RPMI7951 (cell line): ENCODE data around the gene COLGALT1. TPM values are rescaled to one million over a fixed set of nuclear protein-coding genes. Genes with fewer than 3 reads are reported as not detected.
"Not testable (repeated sequence)": the region's sequence is repeated elsewhere in the genome, so short reads cannot be mapped to it uniquely, and the experiment has no call there.

Source experiments
- DNase-seq: peaks from one replicate; pipeline ENCODE4 v3.0.0-alpha.2; 2012; ENCODE audit warnings: low read depth
- total RNA-seq: library from RNA; depleted of rRNA; stranded (reverse); fragments of >200 nt; shearing (Covaris generic); gene quantifications from 2 replicates; pipeline ENCODE4 v1.2.3, GENCODE V29; 2014

COLGALT1 gene
- total RNA-seq, 1 experiment from 2014 or later, result 90.8 TPM

DNA sequence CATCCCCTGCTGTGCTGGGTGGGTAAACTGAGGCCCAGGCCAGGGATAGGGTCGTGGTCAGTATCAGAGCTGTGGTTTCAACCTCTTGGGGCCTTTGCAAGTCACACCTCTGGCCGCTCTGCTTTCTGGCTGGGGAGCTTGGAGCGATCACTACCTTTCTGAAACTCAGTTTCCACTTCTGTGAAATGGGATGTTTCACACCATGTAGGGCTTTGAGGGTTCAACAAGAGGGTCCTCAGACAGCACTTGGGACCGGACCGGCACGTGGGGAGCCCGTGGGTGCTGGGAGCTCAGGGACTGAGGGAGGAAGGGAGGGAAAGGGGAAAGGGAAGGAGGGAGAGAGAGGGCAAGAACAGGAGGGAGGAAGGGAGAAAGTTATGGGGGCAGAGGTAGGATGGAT is 22.9 kb upstream of the COLGALT1 start:
- DNase-seq, result no peak

DNA sequence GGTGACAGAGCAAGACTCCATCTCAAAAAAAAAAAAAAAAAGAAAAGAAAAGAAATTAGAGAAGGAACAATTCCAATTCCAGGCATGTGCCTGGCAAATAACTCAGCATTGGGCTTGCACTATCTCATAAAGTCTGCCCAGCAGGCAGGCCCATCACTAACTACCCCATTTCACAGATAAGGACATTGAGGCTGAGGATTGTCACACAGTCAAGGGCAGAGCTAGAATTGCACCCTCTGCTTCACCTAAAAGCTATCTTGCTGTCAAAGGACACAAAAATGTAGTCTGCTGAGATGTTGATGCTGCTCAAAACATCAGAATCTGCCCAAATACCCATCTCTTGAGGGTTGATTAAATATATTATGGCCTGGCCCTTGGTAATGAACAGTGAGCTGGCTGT is 20.7 kb upstream of the COLGALT1 start:
- no peak for DNase-seq

DNA sequence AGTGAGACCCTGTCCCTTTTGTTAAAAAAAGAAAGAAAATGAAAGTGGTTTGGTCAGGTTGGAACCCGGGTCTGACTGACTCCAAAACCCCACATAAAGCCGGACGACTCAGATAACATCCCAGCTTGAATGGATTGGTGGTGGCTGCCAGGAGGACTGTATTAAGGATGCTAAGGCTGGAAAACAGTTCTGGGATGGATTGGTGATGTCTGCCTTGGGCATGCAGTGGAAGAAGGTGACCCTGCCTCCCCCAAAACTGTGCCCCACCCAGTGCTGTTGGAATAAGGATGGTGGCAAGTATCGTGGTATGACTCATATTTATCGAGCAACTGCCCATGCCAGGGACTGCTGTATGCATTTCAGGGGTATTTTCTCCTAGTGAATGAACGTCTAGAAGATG is 18.5 kb upstream of the COLGALT1 start:
- DNase-seq, result no peak

DNA sequence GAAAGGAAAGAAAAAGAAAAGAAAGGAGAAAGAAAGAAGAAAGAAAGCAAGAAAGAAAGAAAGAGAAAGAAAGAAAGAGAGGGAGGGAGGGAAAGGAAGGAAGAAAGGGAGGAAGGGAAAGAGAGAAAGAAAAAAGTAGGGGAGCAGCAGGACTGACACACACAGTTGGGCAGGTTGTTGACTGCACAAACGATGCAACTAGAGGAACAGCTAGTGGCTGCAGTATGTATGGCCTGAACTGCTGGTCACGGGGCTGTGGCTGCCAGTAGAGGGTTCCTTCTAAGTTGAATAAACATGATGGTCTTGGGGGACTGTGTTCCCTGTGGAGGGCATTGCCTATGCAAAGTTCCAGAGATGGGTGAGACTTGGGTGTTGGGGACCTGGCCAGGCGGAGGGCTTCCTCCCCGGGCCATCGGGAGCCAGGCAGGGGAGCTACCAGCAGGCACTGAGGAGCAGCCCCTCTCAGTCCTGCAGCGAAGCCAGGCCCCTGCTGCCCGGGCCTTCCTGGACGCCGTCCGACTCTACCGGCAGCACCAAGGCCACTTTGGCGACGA is 16.7 kb upstream of the COLGALT1 start:
- no peak for DNase-seq

DNA sequence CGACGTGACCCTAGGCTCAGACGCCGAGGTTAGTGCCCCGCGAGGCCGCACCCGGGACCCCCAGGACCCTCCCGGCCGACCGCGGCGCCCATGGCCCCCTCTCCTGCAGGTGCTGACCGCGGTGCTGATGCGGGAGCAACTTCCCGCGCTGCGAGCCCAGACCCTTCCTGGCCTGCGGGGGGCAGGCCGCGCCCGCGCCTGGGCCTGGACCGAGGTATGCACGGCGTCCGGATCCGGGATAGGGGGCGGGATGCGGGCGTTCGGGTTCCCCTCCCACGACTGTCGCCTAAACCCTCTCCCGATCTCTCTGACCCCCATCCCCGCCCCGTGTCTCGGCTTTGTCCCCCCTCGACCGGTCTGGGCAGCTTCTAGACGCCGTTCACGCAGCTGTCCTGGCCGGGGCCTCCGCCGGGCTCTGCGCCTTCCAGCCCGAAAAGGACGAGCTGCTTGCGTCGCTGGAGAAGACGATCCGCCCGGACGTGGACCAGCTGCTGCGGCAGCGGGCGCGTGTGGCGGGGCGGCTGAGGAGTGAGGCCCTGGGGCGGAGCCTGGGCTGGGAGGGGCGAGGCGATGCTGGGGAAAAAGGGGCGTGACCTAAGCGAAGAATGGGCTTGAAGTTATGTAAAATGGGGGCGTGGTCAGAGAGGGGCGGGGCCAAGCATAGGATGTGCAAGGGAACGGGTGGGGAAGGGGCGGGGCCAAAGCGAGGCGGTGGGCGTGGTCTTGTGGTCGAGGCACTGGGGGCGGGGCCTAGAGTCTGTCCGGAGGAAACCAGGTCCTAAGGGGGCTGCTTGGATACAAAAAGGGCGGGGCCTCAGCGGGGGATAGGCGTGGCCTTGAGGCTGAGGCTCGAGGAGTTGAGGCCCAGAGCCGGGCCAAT is 16.0 kb upstream of the COLGALT1 start:
- DNase-seq, result peak; percentile 93

DNA sequence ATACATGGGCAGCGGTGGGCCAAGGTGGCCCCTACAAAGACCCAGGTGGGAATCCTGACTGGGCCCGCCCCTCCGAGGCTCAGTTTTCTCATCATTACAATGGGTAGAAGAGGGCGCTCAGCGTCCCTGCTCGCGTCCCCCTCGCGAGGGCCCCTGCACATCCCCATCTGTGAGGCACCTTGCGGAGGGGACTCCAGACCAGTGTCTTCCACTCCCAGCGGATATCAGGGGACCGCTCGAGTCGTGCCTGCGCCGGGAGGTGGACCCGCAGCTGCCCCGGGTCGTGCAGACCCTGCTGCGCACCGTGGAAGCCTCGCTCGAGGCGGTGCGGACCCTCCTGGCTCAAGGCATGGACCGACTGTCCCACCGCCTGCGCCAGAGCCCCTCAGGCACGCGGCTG is 15.3 kb upstream of the COLGALT1 start:
- DNase-seq, result no peak

DNA sequence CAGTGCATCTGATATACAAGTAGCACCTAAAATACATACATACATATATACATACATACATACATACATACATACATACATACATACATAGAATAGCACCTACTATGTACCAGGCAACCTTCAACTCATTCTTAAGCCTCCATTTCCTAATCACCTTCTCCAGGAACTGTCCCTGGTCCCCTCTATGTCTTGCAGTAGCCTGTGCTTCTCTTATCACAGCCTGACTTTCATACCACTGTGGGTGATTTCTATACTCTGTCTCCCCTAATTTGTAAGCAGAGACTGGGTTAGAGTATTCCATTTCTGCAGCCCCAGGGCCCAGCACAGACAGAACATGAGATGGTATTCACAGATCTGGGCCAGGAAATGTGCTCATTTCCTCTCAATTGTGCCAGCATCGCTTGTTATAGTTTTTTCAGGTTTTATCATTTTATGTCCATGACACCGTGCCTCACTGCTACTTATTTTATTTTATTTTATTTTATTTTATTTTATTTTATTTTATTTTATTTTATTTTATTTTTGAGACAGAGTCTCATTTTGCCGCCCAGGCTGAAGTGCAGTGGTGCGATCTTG is 14.2 kb upstream of the COLGALT1 start:
- DNase-seq, result no peak

DNA sequence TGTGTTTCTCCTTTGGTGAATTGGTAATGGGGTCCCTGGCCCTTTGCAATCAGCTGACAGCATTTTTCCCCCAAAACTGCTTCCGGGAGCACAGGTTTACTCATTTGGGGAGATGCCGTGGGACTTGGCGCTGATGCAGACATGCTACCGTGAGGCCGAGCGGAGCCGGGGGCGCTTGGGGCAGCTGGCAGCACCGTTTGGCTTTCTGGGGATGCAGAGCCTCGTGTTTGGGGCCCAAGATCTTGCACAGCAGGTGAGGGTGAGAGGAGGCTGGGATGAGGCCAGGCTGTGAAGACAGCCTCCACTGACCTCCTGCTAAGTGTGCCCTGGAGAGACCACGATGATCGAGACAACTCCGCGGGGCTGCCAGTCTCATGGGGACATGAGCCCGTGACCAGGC is 13.4 kb upstream of the COLGALT1 start:
- no peak for DNase-seq

DNA sequence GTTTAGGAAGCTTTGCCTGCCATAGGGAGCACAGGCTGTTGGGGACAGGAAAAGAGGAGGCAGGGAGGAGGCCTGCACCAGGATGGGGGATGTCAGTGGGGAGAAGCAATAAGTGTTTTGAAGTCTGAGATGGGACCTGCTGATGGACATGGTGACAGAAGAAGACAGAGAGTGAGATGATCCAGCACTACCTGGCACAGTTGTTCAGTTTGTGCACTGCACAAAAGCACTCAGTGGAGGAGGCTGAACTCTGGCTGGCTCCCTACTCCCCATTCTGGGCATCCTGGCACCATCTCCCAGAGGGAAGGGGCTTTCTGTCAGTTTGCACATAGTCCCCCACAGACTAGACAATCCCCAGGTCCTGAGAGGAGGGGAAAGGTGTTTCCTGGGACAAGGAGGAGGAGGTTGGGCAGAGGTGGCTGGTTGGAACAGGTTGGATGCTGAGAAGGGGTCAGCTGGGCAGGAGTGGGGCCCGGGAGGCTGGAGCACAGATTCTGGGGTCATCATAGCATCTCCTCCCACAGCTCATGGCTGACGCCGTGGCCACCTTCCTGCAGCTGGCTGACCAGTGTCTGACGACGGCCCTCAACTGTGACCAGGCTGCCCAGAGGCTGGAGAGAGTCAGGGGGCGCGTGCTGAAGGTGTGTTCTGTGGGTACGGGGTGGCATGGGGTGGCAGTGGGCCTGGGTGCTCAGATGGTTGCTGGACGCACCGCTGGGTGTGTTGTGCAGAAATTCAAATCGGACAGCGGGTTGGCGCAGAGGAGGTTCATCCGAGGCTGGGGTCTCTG is 12.5 kb upstream of the COLGALT1 start:
- no peak for DNase-seq

DNA sequence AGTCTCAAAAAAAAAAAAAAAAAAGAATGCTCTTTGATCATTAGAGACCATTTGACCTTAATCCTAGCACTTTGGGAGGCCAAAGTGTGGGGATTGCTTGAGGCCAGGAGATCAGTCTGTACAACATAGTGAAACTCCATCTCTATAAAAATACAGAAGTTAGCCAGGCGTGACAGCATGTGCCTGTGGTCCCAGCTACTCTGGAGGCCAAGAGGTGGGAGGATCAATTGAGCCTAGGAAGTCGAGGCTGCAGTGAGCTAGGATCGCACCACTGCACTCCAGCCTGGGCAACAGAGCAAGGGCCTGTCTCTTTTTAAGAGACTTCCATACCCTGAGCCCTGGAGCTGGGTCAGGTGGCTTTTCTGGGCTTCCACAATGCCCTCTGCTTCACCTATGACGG is 11.5 kb upstream of the COLGALT1 start:
- DNase-seq, result no peak

DNA sequence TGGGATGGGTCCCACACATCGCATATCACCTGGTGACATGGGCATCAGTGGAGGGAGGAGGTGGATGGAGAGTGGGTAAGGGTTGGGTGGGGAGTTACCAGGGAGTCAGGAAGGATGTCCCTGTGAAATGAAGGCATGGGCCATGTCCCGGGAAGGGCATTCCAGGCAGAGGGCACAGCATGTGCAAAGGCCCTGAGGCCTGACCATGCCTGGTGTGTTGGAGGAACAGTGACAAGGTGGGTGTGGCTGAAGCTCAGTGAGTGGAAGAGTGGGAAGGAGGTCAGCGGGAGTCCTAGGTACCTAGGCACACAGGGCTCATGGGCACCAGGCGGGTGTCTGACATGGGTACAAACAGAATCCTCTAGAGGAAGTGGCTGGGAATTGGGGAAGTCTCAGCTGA is 11.0 kb upstream of the COLGALT1 start:
- no peak for DNase-seq

DNA sequence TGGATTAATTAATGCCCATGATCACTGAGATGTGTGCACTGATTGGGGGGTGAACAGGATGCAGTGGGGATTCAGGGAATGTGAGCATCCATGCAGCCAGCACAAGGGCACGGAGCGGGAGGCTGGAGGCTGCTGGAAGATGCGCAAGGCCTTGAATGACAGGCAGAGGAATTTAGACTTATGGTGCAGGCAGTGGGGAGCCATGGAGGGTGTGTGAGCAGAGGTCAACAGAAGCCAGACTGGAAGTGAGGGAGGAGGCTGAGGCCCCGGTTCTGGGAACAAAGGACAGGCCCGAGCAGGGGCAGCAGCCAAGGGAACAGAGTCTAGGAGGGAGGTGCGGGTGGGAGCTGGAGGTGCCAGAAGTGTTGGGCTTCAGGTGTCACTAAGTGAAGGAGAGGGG is 7.3 kb upstream of the COLGALT1 start:
- no peak for DNase-seq

DNA sequence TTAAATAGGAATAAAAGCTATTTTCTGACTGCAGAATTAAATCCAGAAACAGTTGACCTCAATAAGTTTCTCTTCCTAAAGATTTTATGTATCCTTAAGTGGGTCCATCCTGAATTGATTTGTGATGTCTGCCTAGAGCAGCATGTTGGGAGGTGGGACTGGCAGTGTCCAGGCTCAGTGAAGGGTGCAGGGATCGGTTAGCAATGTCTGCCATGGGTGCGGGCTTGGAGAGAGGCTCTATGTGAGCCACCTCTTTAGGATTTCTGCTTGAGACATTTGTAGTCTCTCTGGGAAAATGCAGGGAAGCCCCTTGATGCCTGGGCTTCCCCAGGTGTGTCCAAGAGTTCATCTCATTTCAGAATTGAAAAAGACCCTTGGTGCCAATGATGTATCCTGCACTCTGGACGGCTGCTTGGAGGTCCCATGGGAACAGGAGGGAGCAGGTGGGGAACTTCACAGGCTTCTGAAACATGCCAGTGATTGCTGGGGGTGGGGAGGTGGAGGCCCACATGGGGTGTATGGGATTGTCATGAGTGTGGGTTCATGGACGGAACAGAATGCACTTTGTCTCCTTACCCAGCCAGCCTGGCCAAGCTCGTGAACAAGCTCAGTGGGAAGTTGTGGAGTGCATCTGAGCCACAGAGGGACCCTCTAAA is 6.2 kb upstream of the COLGALT1 start:
- no peak for DNase-seq

DNA sequence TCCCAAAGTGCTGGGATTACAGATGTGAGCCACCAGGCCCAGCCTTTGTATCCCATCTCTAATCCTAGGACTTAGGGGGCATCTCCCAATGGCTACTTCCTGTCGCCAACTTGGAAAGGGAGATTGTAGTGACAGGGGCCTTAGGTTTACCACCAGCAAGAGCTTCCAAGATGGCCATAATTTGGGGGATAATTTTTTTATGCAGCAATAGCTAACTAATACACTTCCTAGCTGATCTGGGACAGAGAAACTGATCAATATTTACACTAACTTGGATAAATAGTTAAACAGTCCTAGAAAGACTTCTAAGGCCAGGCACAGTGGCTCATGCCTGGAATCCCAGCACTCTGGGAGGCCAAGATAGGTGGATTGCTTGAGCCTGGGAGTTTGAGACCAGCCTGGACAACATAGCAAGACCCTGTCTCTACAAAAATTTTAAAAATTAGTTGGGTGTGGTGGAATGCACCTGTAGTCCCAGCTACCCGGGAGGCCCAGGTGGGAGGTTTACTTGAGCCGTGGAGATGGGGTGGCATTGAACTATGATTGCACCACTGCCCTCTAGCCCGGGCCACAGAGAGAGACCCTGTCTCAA is 5.3 kb upstream of the COLGALT1 start:
- DNase-seq, result no peak

DNA sequence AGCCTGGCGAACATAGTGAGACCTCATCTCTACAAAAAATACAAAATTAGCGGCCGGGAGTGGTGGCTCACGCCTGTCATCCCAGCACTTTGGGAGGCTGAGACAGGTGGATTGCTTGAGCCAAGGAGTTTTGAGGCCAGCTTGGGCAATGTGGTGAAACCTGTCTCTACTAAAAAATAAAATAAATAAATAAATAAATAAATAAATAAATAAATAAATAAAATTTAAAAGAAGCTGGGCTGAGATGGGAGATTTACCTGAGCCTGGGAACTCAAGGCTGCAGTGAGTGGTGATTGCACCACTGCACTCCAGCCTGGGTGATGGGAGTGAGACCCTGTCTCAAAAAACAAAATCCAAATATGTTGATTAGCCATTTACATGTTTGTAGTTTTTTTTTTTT is 2.7 kb upstream of the COLGALT1 start:
- DNase-seq, result not testable (repeated sequence)

DNA sequence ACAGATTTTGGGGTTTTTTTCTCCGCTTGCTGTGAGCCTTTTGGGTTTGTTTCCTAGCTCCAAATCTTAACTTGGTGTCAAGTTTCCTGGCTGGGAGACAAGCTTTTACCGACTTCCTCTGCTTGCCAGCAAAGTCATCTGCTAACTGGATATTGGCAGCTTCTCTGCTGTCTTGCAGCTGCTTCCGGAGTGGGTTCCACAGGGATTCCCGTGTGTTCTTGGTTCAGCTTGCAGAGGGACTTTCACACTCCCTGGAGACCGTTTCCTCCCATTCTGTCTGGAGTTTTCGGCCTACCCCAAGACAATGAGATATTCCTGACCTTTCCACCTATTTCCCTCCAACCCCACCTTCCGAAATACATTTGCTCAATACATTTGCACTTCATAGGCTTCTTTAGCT is 2.2 kb upstream of the COLGALT1 start:
- DNase-seq, result peak; percentile 95

DNA sequence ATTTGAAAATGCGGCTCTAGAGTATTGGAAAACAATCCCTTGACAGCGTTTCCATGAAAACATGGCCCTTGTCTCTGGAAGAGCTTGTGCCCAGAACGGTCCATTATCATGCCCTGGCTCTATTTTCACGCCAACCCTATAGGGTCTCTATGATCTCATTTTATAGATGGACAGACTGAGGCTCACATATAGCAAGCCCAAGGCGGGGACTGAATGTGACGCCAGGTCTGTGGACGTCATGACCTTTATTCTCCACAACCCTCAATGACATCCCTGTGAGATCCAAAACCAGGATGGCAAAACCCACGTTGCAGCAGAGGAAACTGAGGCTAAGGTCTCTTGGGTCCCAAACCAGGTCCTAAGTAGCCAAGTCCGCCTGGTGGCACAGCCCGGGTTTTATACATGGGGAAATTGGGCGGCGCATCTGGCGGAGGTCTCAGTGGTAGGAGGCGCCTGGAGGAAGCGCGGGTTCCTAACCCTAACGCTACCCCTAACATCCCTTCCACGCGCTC is 425 bp upstream of the COLGALT1 start:
- no peak for DNase-seq

DNA sequence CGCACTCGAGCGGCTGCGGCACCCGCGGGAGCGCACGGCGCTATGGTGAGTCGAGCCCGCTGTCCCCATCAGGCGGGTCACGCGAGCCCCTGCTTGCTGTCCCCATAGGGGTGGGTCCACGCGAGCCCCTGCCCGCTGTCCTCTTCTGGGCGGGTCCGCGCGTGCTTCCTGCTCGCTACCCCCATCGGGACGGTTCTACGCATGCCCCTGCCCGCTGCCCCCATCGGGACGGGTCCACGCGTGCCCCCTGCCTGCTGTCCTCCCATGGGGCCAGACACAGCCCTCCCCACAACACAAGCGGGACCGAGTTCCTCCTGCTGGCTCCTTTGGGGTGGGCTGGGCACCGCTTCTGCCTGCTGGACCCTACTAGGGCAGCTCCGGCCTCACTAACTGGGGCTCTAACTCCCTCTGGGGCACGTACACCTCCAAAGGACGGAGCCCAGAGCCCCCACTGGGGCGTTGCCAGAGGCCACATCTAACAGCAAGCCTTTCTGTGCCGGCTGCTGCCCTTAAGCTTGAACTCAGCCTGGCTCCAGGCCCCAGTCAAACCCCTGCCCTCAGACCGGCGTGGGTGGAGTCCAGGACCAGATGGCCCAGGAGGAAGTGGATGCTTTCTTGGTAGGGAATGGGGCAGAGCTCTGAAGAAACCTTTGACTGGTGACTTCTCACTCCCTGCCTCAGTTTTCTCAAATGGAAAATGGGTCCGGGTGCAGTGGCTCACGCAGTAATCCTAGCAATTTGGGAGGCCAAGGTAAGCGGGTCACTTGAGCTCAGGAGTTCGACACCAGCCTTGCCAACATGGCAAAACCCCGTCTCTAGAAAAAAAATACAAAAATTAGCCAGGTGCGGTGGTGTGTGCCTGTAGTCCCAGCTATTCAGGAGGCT is 722 bp downstream of the COLGALT1 start:
- DNase-seq, result peak; percentile 81

DNA sequence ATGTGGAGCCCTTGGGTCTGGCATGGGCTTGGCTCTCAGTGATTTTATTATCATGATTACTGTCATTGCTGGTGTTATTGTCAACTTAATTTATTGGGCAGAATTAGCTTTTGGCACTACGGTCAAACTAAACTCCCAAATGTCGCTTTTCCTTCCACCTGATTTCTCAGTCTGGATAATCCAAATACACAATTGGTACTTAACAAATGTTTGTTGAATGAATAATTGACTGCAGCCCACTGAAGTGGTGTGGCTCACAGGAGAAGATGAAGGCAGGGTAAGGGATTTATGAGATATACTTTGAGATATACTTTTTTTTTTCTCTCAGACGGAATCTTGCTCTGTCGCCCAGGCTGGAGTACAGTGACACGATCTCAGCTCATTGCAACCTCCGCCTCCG is 1.5 kb downstream of the COLGALT1 start:
- DNase-seq, result no peak

DNA sequence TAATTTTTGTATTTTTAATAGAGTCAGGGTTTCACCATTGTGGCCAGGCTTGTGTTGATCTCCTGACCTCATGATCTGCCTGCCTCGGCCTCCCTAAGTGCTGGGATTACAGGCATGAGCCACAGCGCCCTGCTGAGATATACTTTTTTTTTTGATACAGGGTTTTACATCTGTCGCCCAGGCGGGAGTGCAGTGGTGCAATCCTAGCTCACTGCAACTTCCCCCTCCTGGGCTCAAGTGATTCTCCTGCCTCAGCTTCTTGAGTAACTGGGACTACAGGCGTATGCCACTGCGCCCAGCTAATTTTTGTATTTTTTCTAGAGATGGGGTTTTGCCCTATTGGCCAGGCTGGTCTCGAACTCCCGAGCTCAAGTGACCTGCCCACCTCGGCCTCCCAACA is 2.0 kb downstream of the COLGALT1 start:
- DNase-seq, result no peak
